Measurements from ENCODE around the gene ZMIZ1. TPM values are rescaled to one million over a fixed set of nuclear protein-coding genes. Genes with fewer than 3 reads are reported as not detected.

ZMIZ1 gene
- total RNA-seq, 1 donor from 2014 or later = 173 TPM

DNA sequence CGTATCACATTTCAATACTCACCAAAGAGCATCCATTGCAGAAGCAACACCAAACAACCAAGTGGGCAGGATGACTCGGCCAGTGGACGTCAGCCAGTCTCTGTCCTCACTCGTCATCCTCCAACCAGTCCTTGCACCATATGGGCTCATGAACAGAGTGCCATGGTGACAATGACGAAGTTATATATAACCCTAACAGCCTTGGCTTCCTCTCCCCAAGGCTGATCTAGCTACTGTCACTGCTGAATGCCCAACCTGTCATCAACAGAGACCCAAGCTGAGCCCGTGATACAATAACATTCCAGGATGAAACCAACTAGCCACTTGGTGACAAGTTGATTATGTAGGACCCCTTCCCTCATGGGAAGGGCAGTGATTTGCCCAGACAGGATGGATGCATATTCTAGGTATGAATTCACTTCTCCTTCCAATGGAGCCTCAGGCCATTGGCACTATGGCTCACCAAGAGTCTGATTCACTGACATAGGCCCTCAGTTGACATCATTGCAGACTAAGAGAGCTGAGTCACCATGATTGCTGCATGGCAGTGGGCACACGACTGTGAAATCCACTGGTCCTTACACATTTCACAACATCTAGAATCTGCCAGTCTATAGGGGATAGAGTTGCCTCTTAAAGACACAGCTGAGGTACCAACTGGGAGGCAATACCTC is 252.2 kb downstream of the ZMIZ1 start:
- Mint-ChIP-seq H3K27me3 (ENCODE audit: low read depth) (no peaks in the 10 kb centered on the region), H3K9me3 (peaks cover 8% of the 10 kb centered on the region), H3K4me3 (no peak overlapping the region), H3K36me3 (no peaks in the 10 kb centered on the region), H3K4me1 (peaks cover 28% of the 10 kb centered on the region), H3K27ac (no peak overlapping the region)
- TF ChIP-seq, protein P1, sequence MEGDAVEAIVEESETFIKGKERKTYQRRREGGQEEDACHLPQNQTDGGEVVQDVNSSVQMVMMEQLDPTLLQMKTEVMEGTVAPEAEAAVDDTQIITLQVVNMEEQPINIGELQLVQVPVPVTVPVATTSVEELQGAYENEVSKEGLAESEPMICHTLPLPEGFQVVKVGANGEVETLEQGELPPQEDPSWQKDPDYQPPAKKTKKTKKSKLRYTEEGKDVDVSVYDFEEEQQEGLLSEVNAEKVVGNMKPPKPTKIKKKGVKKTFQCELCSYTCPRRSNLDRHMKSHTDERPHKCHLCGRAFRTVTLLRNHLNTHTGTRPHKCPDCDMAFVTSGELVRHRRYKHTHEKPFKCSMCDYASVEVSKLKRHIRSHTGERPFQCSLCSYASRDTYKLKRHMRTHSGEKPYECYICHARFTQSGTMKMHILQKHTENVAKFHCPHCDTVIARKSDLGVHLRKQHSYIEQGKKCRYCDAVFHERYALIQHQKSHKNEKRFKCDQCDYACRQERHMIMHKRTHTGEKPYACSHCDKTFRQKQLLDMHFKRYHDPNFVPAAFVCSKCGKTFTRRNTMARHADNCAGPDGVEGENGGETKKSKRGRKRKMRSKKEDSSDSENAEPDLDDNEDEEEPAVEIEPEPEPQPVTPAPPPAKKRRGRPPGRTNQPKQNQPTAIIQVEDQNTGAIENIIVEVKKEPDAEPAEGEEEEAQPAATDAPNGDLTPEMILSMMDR (IDR thresholded peaks at IDR 0.05; ENCODE audit: unreplicated experiment) = no peak
- DNase-seq (ENCODE audit: low spot score in 2 of 2, unreplicated experiment in 2 of 2) = no peak

DNA sequence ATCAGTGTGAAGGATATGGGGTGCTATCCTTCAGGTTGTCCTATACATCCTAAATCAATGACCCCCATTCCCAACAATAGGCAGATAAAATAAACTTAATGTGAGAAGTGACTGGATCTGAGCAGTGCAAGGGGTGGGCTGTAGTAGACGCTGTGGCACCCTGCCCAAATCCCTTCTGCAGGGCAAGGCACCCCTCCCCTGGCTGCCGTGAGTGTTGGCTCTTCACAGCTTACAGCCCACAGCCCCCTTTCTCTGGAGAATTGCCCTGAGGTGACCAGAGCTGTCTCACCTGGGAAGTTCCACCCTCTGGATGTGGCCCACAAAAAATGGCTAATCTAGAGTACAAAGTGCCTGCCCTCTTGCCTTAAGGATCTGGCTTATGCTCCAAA is 252.7 kb downstream of the ZMIZ1 start:
- Mint-ChIP-seq H3K9me3 (peaks cover 8% of the 10 kb centered on the region), H3K27ac (no peak overlapping the region), H3K4me1 (peaks cover 28% of the 10 kb centered on the region), H3K27me3 (ENCODE audit: low read depth) (no peaks in the 10 kb centered on the region), H3K4me3 (no peak overlapping the region), H3K36me3 (no peaks in the 10 kb centered on the region)
- no peak for DNase-seq (ENCODE audit: low spot score in 2 of 2, unreplicated experiment in 2 of 2)
- TF ChIP-seq, protein P1 (IDR thresholded peaks at IDR 0.05; ENCODE audit: unreplicated experiment) = no peak

GRCh38 chr10:79321951-79322350 is 253.2 kb downstream of the ZMIZ1 start:
- Mint-ChIP-seq H3K27me3 (ENCODE audit: low read depth) (no peaks in the 10 kb centered on the region), H3K36me3 (no peaks in the 10 kb centered on the region), H3K4me1 (peaks cover 26% of the 10 kb centered on the region), H3K27ac (no peak overlapping the region), H3K4me3 (no peak overlapping the region), H3K9me3 (peaks cover 8% of the 10 kb centered on the region)
- DNase-seq (ENCODE audit: low spot score in 2 of 2, unreplicated experiment in 2 of 2) = no peak
- TF ChIP-seq, protein P1 (IDR thresholded peaks at IDR 0.05; ENCODE audit: unreplicated experiment) = no peak

DNA sequence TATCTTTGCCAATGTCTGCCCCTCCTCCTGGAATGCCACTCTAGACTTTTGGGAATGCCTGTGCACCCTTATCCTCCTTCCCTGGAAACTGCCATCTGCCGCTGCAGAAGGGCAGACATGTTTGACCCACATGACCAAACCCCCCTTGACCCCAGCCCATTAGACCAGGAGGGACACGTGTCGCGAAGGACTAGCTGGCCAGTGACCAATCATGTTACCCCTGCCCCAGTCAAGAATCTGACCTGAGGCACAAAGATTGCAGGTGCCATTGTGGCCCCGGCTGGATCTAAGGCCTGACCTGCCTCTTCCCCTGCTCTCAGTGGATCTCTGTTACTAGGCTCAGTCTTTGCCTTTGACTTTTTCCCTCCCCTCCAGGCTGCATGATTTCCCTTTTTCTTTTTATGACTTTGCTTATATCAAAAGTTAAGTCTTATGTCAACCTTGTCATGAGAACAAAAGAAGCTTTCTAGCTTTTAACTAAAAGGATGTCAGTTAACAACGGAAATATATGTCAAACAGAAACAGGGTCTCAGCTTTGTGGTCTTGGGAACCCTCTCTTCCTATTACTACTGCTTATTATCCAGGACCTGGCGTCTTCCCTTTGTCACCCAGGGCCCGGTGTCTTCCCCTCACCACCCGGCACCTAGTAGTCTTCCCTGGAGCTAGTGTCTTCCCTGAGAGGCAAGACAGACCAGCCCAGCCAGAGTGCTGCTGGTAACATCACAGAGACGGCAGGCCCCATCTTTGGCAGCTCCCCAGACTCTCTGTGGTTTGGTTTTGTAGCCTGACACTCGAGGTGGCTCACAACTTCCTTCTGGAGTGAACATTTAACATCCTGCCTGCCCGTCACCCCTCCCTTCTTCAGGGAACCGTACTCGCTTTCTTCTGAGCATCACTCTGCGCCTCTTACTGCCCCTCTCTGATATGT is 254.1 kb downstream of the ZMIZ1 start:
- TF ChIP-seq, protein P1 (IDR thresholded peaks at IDR 0.05; ENCODE audit: unreplicated experiment) = no peak
- Mint-ChIP-seq H3K9me3 (peaks cover 8% of the 10 kb centered on the region), H3K4me3 (no peak overlapping the region), H3K27me3 (ENCODE audit: low read depth) (no peaks in the 10 kb centered on the region), H3K36me3 (no peaks in the 10 kb centered on the region), H3K4me1 (peaks cover 16% of the 10 kb centered on the region), H3K27ac (no peak overlapping the region)
- no peak for DNase-seq (ENCODE audit: low spot score in 2 of 2, unreplicated experiment in 2 of 2)

DNA sequence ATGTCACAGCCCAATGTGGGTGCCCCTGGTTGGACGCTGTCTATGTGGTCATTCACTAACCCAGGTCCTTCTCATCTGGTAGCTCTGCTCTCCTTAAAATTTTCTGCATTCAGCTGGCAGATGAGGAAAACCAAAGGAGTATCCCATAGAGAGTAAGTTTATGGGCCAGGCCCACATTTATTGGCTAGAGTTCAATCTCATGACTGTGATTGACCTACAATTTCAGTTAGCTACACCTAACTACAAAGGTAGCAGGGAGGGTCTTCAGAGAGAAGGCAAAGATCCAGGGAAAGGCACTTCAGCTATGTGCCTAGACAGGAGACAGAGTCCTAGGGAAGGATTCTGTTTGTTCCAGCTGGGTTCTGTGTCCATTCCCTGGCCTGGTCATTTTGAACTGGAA is 254.8 kb downstream of the ZMIZ1 start:
- no peak overlapping the region for H3K4me3 Mint-ChIP-seq
- peaks cover 12% of the 10 kb centered on the region for H3K4me1 Mint-ChIP-seq
- H3K36me3 Mint-ChIP-seq = no peaks in the 10 kb centered on the region
- TF ChIP-seq, protein P1 (IDR thresholded peaks at IDR 0.05; ENCODE audit: unreplicated experiment) = no peak
- DNase-seq (ENCODE audit: low spot score in 2 of 2, unreplicated experiment in 2 of 2) = no peak
- H3K27me3 Mint-ChIP-seq (ENCODE audit: low read depth) = no peaks in the 10 kb centered on the region
- H3K9me3 Mint-ChIP-seq = peaks cover 8% of the 10 kb centered on the region
- H3K27ac Mint-ChIP-seq = no peak overlapping the region

Data from mesothelial cell of epicardium (in vitro differentiated cells).